GM18907 (cell line): ENCODE data around the gene SCGB1C2.

ENCODE experiments used
- ATAC-seq: cut with Tn5 transposase; IDR thresholded peaks from one replicate; pipeline ENCODE4 v1.9.1; 2021; ENCODE audit warnings: mild to moderate bottlenecking, moderate library complexity; ENCODE audit not compliant: unreplicated experiment

Gene SCGB1C2

GRCh38 chr17:170130-170670, 32.8 kb downstream of the SCGB1C2 start:
- ATAC-seq: no peak

- ATAC-seq: no peak
These were observed 34.5 kb downstream of the SCGB1C2 start for GRCh38 chr17:171871-172270.

GRCh38 chr17:172401-172800, 35.0 kb downstream of the SCGB1C2 start:
- no peak for ATAC-seq

- ATAC-seq: no peak
These were observed 36.0 kb downstream of the SCGB1C2 start for GRCh38 chr17:173166-173911.

GRCh38 chr17:177155-177554, 39.8 kb downstream of the SCGB1C2 start:
- ATAC-seq: no peak

- no peak for ATAC-seq
These were observed 40.4 kb downstream of the SCGB1C2 start for GRCh38 chr17:177762-178161.

- no peak for ATAC-seq
These were observed 41.1 kb downstream of the SCGB1C2 start for GRCh38 chr17:178292-179065.

- no peak for ATAC-seq
These were observed 41.7 kb downstream of the SCGB1C2 start for GRCh38 chr17:179066-179432.

GRCh38 chr17:179781-180380, 42.5 kb downstream of the SCGB1C2 start:
- ATAC-seq: no peak

- no peak for ATAC-seq
These were observed 43.2 kb downstream of the SCGB1C2 start for GRCh38 chr17:180381-181244.

GRCh38 chr17:181245-182049, 44.1 kb downstream of the SCGB1C2 start, which contains the start of gene DOC2B:
Gene DOC2B (minus strand): TSS chr17:181650. CDS start chr17:181479, 171 bp downstream.
- ATAC-seq: no peak

GRCh38 chr17:182050-182751, 44.8 kb downstream of the SCGB1C2 start:
- no peak for ATAC-seq

- no peak for ATAC-seq
These were observed 45.7 kb downstream of the SCGB1C2 start for GRCh38 chr17:183021-183420.

GRCh38 chr17:185445-186138, 48.2 kb downstream of the SCGB1C2 start:
- no peak for ATAC-seq

GRCh38 chr17:187130-187529, 49.8 kb downstream of the SCGB1C2 start:
- no peak for ATAC-seq
